GM19455 (cell line): ENCODE data around the gene PSENEN.

Experiments used
- ATAC-seq: cut with Tn5 transposase; IDR thresholded peaks from one replicate; pipeline ENCODE4 v1.9.1; 2021; ENCODE audit not compliant: unreplicated experiment

PSENEN gene

GRCh38 chr19:35750167-35750566 is 4.7 kb downstream of the PSENEN start:
- ATAC-seq = no peak

DNA sequence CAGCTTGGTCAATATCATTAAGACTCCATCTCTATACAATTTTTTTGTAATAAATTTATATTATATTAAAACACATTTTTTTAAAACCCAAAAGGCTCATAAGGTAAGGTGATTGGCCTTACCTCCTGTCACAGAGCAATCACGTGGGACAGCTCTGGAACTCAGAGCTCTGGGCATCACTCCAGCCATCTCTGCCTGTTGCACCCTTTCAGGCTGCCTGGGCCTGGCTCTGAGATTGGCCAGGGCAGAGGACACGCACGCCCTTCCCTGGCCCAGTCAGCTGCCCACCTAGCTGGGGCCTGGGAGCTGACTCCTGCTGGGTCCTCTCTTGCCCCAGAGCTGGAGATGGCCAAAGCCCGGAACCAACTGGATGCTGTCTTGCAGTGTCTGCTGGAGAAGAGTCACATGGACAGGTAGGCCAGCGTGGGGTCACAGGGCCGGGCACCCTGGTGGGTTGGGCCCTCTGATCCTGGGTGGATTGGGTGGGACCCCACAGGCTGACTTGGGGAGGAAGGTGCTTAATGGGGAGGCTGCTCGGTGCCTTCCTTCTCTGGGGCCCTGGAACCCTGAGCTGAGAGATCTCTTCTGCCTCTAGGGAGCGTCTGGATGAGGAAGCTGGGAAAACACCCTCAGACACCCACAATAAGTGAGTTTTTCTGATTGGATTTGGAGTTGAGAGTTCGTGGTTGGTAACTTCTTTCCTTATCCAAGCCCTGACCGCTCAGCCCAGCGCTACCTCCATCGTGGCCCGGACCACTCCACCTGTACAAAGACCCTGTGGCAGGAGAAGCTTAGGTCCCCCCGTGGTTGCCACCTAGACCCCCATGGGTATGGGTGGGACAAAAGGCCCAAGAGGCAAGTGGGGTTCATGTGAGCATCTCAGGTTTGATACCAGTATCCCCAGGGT is 6.6 kb downstream of the PSENEN start:
- ATAC-seq = no peak

GRCh38 chr19:35752746-35753350 is 7.4 kb downstream of the PSENEN start:
- ATAC-seq = no peak

DNA sequence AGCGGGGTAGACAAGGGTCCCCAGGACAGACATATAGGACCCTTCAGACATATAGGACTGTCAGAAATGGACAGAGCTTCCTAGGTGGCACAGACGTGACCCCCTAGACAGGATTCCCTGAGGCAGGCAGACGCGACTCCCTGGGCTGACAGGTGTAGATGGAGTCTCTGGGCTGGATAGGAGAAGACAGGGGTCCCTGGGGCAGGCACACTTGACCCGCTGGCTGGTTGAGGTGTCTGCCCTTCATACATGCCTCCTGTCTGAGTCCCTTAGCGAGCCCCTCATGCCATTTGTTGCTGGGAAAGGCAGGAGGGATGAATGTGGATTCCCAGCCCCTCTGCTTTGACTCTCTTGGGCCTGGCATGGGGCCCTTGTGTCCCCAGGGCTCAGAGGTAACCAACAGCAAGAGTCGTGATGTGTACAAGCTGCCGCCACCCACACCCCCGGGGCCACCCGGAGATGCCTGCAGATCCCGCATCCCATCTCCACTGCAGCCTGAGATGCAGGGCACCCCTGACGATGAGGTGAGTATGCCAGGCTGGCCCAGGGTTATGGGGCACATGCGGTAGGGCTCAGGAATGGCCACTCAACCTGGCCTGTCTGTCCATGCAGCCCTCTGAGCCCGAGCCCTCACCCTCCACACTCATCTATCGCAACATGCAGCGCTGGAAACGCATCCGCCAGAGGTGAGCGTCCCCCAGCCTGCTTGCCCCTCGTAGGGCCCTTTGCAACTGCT is 8.4 kb downstream of the PSENEN start:
- no peak for ATAC-seq

DNA sequence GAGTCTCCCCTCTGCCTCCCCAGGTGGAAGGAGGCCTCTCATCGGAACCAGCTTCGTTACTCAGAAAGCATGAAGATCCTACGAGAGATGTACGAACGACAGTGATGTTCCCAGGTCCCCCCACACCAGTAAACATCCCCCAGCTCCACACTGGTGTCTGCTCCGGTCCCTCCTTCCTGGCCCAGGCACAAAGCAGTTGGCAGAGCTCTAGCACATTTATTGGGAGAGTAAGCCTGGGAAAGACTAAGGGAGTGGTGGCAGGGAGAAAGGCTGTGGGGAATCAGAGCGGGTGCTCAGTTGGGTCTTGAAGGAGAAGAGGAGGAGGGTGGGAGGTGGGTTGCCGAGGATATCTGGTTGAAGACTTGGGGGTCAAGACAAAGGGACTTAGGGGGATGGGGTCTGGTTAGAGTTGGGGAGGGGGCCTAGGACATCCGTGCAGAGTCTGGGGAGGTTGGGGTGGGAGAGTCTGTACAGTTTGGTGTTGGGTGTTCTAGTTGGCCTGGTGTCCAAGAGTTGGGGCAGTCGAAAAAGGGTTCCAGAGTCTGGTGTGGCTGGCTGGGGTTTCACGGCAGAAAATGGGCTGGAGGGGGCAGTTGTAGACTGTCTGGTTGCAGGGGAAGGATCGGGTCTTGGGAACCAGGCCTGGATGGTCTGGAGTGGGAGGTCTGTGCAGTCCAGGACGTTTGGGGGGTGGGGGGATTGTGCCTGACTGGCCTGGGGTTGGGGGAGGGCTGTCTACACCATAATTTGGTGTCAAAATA is 9.1 kb downstream of the PSENEN start:
- ATAC-seq = no peak

DNA sequence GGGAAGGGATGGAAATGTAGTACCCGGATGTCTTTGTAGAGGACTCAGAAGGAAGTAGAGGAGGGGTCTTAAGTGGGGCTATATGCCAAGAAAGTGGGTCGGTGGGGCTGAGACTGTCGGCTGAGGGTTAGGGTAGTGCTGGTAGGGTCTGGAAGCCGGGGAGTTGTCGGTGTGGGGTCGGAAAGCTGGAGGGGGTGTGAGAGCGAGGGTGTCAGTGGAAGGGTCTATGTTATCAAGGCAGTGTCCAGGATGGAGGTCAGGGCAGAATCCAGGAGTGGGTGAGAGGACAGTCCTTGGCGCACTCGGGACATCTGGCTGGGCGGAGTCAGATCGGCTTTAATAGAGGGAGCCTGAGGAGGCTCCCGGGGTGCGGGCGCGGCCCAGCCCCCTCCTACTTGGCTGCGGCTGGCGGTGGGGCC is 9.7 kb downstream of the PSENEN start:
- ATAC-seq = no peak

GRCh38 chr19:35755550-35756376 is 10.3 kb downstream of the PSENEN start:
- ATAC-seq = no peak

GRCh38 chr19:35756377-35757230 is 11.2 kb downstream of the PSENEN start, which contains the start of gene HSPB6:
TSS of gene HSPB6 (minus strand) at chr19:35757029. CDS start at chr19:35757008, 21 bp downstream.
- no peak for ATAC-seq

DNA sequence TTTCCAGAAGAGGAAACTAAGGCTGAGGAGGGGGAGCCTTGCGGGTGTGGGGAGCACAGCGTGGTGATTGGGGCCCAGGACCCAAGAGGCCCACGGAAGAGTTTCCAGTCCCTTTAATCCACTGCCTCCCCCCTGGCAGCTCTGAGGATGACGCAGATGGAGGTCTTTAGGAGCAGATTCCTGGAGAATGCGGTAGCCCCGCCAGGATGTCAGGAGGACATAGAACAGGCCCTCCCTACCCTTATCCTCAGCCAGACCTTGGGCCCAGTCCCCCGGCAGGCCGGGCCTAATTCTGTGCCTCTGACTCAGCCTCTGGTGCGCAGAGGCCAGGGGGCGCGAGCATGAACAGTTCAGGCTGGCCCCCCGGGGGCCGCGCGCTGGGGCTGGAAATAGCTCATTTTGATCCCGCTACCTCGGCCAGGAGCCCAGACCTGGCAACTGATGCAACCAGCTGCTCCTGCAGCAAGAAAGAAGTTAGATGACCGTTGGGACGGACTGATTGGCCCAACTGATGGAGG is 11.8 kb downstream of the PSENEN start:
- ATAC-seq = no peak

DNA sequence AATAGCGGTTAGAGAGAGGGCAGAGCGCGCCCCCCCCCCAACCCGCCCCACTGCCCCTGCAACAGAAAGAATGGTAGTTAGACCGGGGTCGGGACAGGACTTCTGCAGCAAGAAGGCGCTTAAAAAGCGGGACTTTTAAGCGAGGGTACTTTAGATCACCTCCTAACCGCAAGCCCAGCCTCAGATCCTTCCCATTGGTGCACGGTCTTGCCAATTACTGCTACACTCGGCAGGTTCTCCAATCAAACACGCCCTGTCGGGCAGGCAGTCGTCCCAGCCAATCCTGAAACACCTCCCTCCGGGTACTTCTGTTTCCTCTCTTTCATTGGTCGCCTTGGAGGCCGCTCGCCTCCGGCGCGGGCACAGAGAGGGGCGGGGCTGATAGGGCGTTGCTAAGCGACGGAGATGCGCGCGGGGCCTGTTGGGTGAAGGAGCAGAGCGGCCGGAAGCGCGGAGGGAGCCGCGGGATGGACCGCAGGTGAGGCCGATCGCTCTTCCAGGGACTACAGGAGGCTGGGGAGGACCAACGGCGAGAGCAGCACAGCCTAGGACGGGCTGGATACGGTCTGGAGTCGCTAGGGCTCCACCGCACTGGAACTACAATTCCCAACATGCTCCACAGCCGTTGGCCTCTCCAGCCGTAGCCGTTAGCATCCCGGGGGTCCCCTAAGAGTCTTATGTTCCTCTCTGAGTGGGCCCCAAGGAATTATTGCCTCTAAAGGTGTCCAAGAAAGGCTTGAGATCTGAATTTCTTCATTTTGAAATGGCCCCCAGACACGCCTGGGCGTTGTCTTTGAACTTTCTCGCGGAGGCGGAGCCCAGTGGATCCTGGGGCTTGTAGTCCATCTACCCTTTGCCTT is 12.5 kb downstream of the PSENEN start, which contains the start of gene PROSER3:
Gene PROSER3 (plus strand): TSS at position 428 of the 860 bp plus-strand sequence. CDS start 40 bp downstream, at position 468.
- ATAC-seq = peak; percentile 90

DNA sequence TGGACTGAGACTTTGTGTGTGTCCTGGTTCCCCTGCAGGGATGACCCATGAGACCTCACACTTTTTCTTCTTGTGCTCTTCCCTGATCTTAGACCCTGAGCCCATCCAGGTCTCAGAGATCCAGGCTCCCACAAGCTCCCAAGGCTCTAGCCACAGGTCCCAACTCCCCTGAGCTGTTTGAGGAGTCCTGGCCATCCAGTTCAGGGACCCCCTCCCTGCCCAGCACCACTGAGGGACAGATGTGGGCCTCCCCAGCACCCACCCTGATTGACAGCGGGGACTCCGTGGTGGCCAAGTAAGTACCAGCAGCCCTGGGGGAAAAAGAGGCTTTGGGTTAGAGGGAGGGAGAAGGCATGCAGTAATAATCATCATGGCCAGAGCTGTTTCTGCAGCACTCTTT is 14.2 kb downstream of the PSENEN start:
- no peak for ATAC-seq

DNA sequence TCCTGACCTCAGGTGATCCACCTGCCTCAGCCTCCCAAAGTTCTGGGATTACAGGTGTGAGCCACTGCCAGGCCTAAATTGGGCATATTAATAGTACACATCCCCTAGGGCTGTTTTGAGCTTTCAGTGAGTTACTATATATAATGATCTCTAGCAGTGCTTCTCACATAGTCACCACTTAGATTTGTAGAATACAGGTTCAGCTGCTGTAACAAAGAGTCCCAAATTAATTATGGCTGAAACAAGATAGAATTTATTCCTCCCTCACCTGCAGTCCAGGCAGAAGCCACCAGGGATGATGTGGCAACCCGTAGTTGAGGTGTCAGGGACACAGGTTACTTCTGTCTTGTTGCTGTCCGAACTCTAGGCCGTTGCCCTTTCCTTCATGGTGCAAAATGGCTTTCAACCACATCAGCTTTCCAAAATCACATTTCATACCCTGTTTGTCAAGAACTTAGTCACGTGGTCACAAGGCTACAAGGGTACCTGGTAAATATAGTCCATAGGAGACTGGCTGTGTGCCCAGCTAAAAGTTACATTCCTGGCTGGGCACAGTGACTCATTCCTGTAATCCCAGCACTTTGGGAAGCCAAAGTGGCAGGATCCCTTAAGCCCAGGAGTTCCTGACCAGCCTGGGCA is 15.4 kb downstream of the PSENEN start:
- no peak for ATAC-seq

- ATAC-seq = no peak
Measured at GRCh38 chr19:35764432-35765315, 19.2 kb downstream of the PSENEN start.

DNA sequence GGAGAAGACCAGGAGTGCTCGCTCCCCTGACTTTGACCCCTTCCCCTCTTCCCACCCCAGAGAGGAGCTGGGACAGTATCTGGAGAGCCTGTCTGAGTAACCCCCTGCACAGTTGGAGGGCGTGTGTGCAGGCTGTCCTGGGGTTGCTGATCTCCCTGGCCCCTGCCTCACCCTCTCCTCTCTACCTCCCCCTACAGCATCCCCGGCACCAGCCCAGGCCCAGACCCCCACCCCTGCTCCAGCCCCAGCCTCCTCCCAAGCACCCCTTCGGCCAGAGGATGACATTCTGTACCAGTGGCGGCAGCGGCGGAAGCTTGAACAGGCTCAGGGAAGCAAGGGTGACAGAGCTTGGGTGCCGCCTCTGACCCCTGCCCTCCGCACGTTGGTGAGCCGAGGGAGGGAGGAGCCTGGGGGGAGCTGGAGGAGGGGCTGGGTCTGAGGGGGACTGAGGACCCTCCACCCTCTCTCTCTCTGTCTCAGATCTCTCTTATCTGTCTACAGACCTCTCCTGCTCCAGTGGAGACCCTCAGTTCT is 21.2 kb downstream of the PSENEN start:
- no peak for ATAC-seq

GRCh38 chr19:35767288-35768081 is 22.0 kb downstream of the PSENEN start:
- no peak for ATAC-seq
